GM12878 (cell line): ENCODE measurements around the gene FBXL17. TPM values are rescaled to one million over a fixed set of nuclear protein-coding genes. Genes with fewer than 3 reads are reported as not detected.

ENCODE experiments used
- ATAC-seq: fragments of 200-7000 bp; cut with Tn5 transposase; 3 replicates; pipeline ENCODE4 v1.9.1; 2020; ENCODE audit warnings: mild to moderate bottlenecking, moderate library complexity
- BruUV-seq: library from RNA; stranded (reverse); fragments of 400-500 nt; replicated peaks from 2 replicates; lab custom pipeline; 2021; lab: Mats Ljungman, UMichigan
- CTCF ChIA-PET: fragments of 300-600 bp; sonication (Branson Sonifier 250); formaldehyde crosslinking; extraction: SDS; loops from one replicate; lab custom pipeline; 2021; ENCODE audit warnings: inconsistent platforms; lab: Yijun Ruan, JAX
- POLR2A ChIA-PET: fragments of 350-600 bp; formaldehyde crosslinking; extraction: SDS; loops from one replicate; lab custom pipeline; 2021; ENCODE audit warnings: inconsistent platforms; lab: Charles Lee
- RAD21 ChIA-PET: fragments of 300-600 bp; sonication (Branson Sonifier 250); formaldehyde crosslinking; loops from one replicate; lab custom pipeline; 2023; ENCODE audit warnings: antibody characterized with exemption; ENCODE audit not compliant: unreplicated experiment; lab: Charles Lee
- SMC1A ChIA-PET: fragments of 300-600 bp; sonication (Branson Sonifier 250); formaldehyde crosslinking; loops from one replicate; lab custom pipeline; 2023; ENCODE audit not compliant: unreplicated experiment, uncharacterized antibody; lab: Charles Lee
- DNase-seq: peaks from one replicate; pipeline ENCODE4 v3.0.0-alpha.2; 2011; ENCODE audit warnings: low read depth, low spot score
- FAIRE-seq: peaks from 3 replicates; lab custom pipeline; 2011; peaks lifted over from hg19 to GRCh38; lab: Jason Lieb, UNC
- H2AFZ ChIP-seq: 2 replicates; pipeline ENCODE4 v1.6.0; 2011; ENCODE audit warnings: low read depth, low read length, control low read depth; ENCODE audit not compliant: control insufficient read depth
- H3K27ac ChIP-seq: 2 replicates; pipeline ENCODE4 v1.5.1; 2011; ENCODE audit warnings: control low read depth; ENCODE audit not compliant: control insufficient read depth, insufficient read depth
- H3K27me3 ChIP-seq, 2 experiments: replicated peaks in 1 of 2; 2 replicates each; pipeline versions ENCODE4 v1.6.0 to v1.6.1; 2011; ENCODE audit warnings: low read length in 1 of 2; ENCODE audit not compliant: control insufficient read depth in 2 of 2, insufficient read depth in 2 of 2
- H3K36me3 ChIP-seq, 2 experiments: 2 replicates each; pipeline ENCODE4 v1.5.1; 2011; ENCODE audit warnings: low read length in 1 of 2; ENCODE audit not compliant: control insufficient read depth in 2 of 2, insufficient read depth in 2 of 2
- H3K4me1 ChIP-seq: 2 replicates; pipeline ENCODE4 v1.6.1; 2011; ENCODE audit warnings: mild to moderate bottlenecking, low read length, moderate library complexity, mixed read lengths; ENCODE audit not compliant: control insufficient read depth, insufficient read depth
- H3K4me2 ChIP-seq: 2 replicates; pipeline ENCODE4 v1.6.0; 2011; ENCODE audit warnings: control low read depth; ENCODE audit not compliant: control insufficient read depth, insufficient read depth
- H3K4me3 ChIP-seq: fragments of 200-600 bp; sonication (generic); 2 replicates; pipeline ENCODE4 v1.5.1; 2016
- H3K79me2 ChIP-seq: 2 replicates; pipeline ENCODE4 v1.6.0; 2011; ENCODE audit warnings: low read length; ENCODE audit not compliant: control insufficient read depth, insufficient read depth
- H3K9ac ChIP-seq: 2 replicates; pipeline ENCODE4 v1.8.0; 2011; ENCODE audit warnings: low read length, control low read depth, mixed read lengths; ENCODE audit not compliant: control insufficient read depth, insufficient read depth
- H3K9me3 ChIP-seq: replicated peaks from 3 replicates; pipeline ENCODE4 v1.5.1; 2011; ENCODE audit warnings: mild to moderate bottlenecking, low read length; ENCODE audit not compliant: control insufficient read depth, insufficient read depth
- H4K20me1 ChIP-seq: 2 replicates; pipeline ENCODE4 v1.6.0; 2011; ENCODE audit not compliant: control insufficient read depth, insufficient read depth
- BCLAF1 ChIP-seq: fragments of 450-650 bp; IDR thresholded peaks from 2 replicates; pipeline ENCODE4 v1.6.1; 2017; ENCODE audit warnings: antibody characterized with exemption, mild to moderate bottlenecking, moderate library complexity
- HDAC6 ChIP-seq: fragments of 200-600 bp; sonication (generic); IDR thresholded peaks from one replicate; pipeline ENCODE4 v1.8.0; 2017; ENCODE audit warnings: antibody characterized with exemption; ENCODE audit not compliant: unreplicated experiment
- NFYA ChIP-seq: IDR thresholded peaks from 2 replicates; pipeline ENCODE4 v1.6.1; 2011; ENCODE audit warnings: low read depth, mild to moderate bottlenecking, low read length, improper control_type of control experiment, borderline replicate concordance
- SUPT20H ChIP-seq: IDR thresholded peaks from 2 replicates; pipeline ENCODE4 v1.6.1; 2011; ENCODE audit warnings: low read depth, mild to moderate bottlenecking, low read length, moderate library complexity, borderline replicate concordance; ENCODE audit not compliant: control insufficient read depth
- in situ Hi-C: fragments of 300-500 bp; cut with MboI; formaldehyde crosslinking; loops from 9 replicates; pipeline ENCODE4 v1.14.3; 2018; ENCODE audit warnings: mixed read lengths
- intact Hi-C: fragments of 100-400 bp; cut with micrococcal nuclease; formaldehyde crosslinking; loops from one replicate; pipeline ENCODE4 v1.14.2; 2022; ENCODE audit not compliant: unreplicated experiment
- polyA plus RNA-seq, 11 experiments: library from polyadenylated mRNA; depleted of rRNA in 4 of 11; unstranded in 6 of 11; stranded (reverse) in 5 of 11; fragments of >200 nt; fragmentation: Nextera tagmentation in 4 of 11; fragmentation: Illumina TruSeq in 1 of 11; extraction: Ambion mirVana in 4 of 11; extraction: Trizol in 1 of 11; gene quantifications; 1 replicate in 1 of 11; 2 replicates in 10 of 11; pipeline versions ENCODE4 v1.2.1 to v1.2.3, GENCODE V29; 2011 to 2016; ENCODE audit warnings: inconsistent platforms in 2 of 11, missing spikeins in 2 of 11, low read depth in 1 of 11
- total RNA-seq, 4 experiments: library from RNA; depleted of rRNA in 3 of 4; stranded (reverse); fragments of >200 nt in 3 of 4; fragmentation: Illumina TruSeq in 1 of 4; extraction: Trizol in 1 of 4; gene quantifications; 2 replicates each; pipeline versions ENCODE4 v1.2.1 to v1.2.3, GENCODE V29; 2013 to 2021

The FBXL17 gene
- total and polyA plus RNA-seq, 10 of the 15 experiments (the other 5 are each of a cell fraction or from before 2014, with no cell fraction given), result 0.88 to 9.0 (median 4.4) TPM

DNA sequence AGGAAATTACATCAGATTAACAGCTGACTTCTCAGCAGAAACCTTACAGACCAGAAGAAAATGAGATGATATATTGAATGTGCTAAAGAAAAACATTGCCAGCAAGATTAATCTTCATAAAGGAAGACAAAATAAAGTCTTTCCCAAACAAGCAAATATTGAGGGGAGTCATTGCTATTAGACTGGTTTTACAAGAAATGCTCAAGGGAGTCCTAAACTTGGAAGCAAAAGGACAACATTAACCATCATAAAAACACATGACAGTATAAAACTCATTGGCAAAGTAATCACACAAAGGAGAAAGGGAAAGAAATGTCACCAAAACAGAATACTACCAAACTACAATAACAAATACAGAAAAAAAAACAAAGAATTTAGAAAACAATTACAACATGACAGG, 101.7 kb downstream of the FBXL17 start:
- ChIA-PET CTCF (interaction anchor here (1.8 kb wide), 1 partner anchor 20 kb away, joined by 4 read pairs; no protein-coding TSS in a partner anchor), RAD21 (no interaction called here), SMC1A (no interaction called here), POLR2A (no interaction called here)
- Histone ChIP-seq H3K36me3 (no peaks in the 10 kb centered on the region), H3K27me3 (no peaks in the 10 kb centered on the region), H4K20me1 (no peaks in the 10 kb centered on the region), H2AFZ (no peak overlapping the region), H3K9me3 (no peaks in the 10 kb centered on the region; the same call in 2 of the 3 replicates), H3K4me2 (no peak overlapping the region), H3K9ac (no peak overlapping the region), H3K4me1 (no peaks in the 10 kb centered on the region), H3K4me3 (no peak overlapping the region), H3K27ac (no peak overlapping the region), H3K79me2 (no peaks in the 10 kb centered on the region)
- DNase-seq, result no peak
- intact Hi-C loops (no loop called here), in situ Hi-C loops (no loop called here)
- no peak for ATAC-seq
- FAIRE-seq, result no peak
- no TSS peak for BruUV-seq
- no peak for TF ChIP-seq HDAC6
- no peak for TF ChIP-seq NFYA
- no peak for TF ChIP-seq BCLAF1
- TF ChIP-seq SUPT20H, result no peak
